HepG2 (cell line): Measurements from ENCODE around the gene MBD2. TPM values are rescaled to one million over a fixed set of nuclear protein-coding genes. Genes with fewer than 3 reads are reported as not detected.

ENCODE experiments used
- ATAC-seq: fragments of 200-7000 bp; cut with Tn5 transposase; 3 replicates; pipeline ENCODE4 v1.9.1; 2020; ENCODE audit warnings: mild to moderate bottlenecking, moderate library complexity
- BruUV-seq: library from RNA; stranded (reverse); fragments of 400-500 nt; replicated peaks from 2 replicates; lab custom pipeline; 2021; lab: Mats Ljungman, UMichigan
- CTCF ChIA-PET: fragments of 300-600 bp; formaldehyde crosslinking; extraction: SDS; loops from one replicate; lab custom pipeline; 2021; ENCODE audit warnings: low total read pairs, inconsistent platforms, low intra/inter-chr PET ratio; lab: Yijun Ruan, JAX
- POLR2A ChIA-PET: fragments of 350-600 bp; sonication (Branson Sonifier 250); formaldehyde crosslinking; loops from one replicate; lab custom pipeline; 2020; ENCODE audit warnings: antibody characterized with exemption, inconsistent platforms; lab: Yijun Ruan, JAX
- DNase-seq: peaks from one replicate; pipeline ENCODE4 v3.0.0-alpha.2; 2015; ENCODE audit warnings: low spot score
- FAIRE-seq: peaks from 3 replicates; lab custom pipeline; 2011; peaks lifted over from hg19 to GRCh38; lab: Jason Lieb, UNC
- H2AFZ ChIP-seq: one replicate; pipeline ENCODE4 v1.6.1; 2011; ENCODE audit warnings: low read length, inconsistent platforms
- H3K27ac ChIP-seq: fragments of 300-600 bp; 3 replicates; pipeline ENCODE4 v1.8.0; 2011; ENCODE audit warnings: mixed run types, mild to moderate bottlenecking, mixed read lengths, low read length, inconsistent platforms; ENCODE audit not compliant: insufficient read depth; ENCODE audit errors: extremely low read length
- H3K27me3 ChIP-seq, 2 experiments: fragments of 200-600 bp in 1 of 2; 2 replicates in 1 of 2; 3 replicates in 1 of 2; pipeline versions ENCODE4 v1.6.0 to v1.8.0; 2011; ENCODE audit warnings: low read length in 2 of 2, mild to moderate bottlenecking in 2 of 2, moderate library complexity in 2 of 2, inconsistent platforms in 1 of 2; ENCODE audit not compliant: insufficient read depth in 2 of 2, control insufficient read depth in 1 of 2
- H3K36me3 ChIP-seq, 2 experiments: fragments of 200-600 bp in 1 of 2; replicated peaks in 1 of 2; 2 replicates in 1 of 2; 3 replicates in 1 of 2; pipeline versions ENCODE4 v1.5.1 to v1.8.0; 2011; ENCODE audit warnings: low read length in 2 of 2, inconsistent platforms in 1 of 2; ENCODE audit not compliant: insufficient read depth in 2 of 2, control insufficient read depth in 1 of 2
- H3K4me1 ChIP-seq: 2 replicates; pipeline ENCODE4 v1.5.1; 2012; ENCODE audit warnings: low read length, inconsistent platforms; ENCODE audit not compliant: insufficient read depth
- H3K4me2 ChIP-seq: 2 replicates; pipeline ENCODE4 v1.6.0; 2011; ENCODE audit warnings: low read depth, low read length, inconsistent platforms
- H3K4me3 ChIP-seq, 3 experiments: fragments of 200-600 bp in 1 of 3; sonication (generic), shearing (Covaris generic) in 1 of 3; replicated peaks in 1 of 3; 2 replicates each; pipeline ENCODE4 v1.5.1; 2011 to 2016; ENCODE audit warnings: low read length in 3 of 3, inconsistent platforms in 2 of 3, low read depth in 2 of 3, mild to moderate bottlenecking in 2 of 3, control low read depth in 1 of 3, mixed read lengths in 1 of 3; ENCODE audit not compliant: insufficient read depth in 1 of 3
- H3K79me2 ChIP-seq: one replicate; pipeline ENCODE4 v1.6.1; 2011; ENCODE audit warnings: low read length, inconsistent platforms; ENCODE audit not compliant: insufficient read depth
- H3K9ac ChIP-seq: 2 replicates; pipeline ENCODE4 v1.6.0; 2011; ENCODE audit warnings: mild to moderate bottlenecking, low read depth, low read length, inconsistent platforms; ENCODE audit not compliant: insufficient read depth
- H3K9me3 ChIP-seq: 2 replicates; pipeline ENCODE4 v1.5.1; 2012; ENCODE audit warnings: mild to moderate bottlenecking, low read length
- H4K20me1 ChIP-seq: 2 replicates; pipeline ENCODE4 v1.6.0; 2011; ENCODE audit warnings: inconsistent platforms, mild to moderate bottlenecking, low read length, moderate library complexity; ENCODE audit not compliant: insufficient read depth
- AKAP8 ChIP-seq: sonication (generic); formaldehyde crosslinking; IDR thresholded peaks from 2 replicates; pipeline ENCODE4 v1.5.1; 2020; ENCODE audit warnings: mild to moderate bottlenecking, missing genetic modification reagents
- CREB1 ChIP-seq, 2 experiments: fragments of 450-650 bp in 1 of 2; IDR thresholded peaks; 2 replicates each; pipeline ENCODE4 v1.6.1; 2016 to 2017; ENCODE audit warnings: control low read depth in 1 of 2, mild to moderate bottlenecking in 1 of 2, missing compliant biosample characterization in 1 of 2, missing genetic modification characterization in 1 of 2
- FOXM1 ChIP-seq: sonication (generic); formaldehyde crosslinking; IDR thresholded peaks from 2 replicates; pipeline ENCODE4 v1.5.0; 2020; ENCODE audit warnings: missing genetic modification reagents
- FOXP1 ChIP-seq, 2 experiments: fragments of 450-650 bp in 1 of 2; IDR thresholded peaks; 2 replicates each; pipeline ENCODE4 v1.6.1; 2017 to 2018; ENCODE audit warnings: antibody characterized with exemption in 1 of 2
- HMGA1 ChIP-seq: sonication (generic); formaldehyde crosslinking; conservative IDR thresholded peaks from 2 replicates; pipeline ENCODE4 v1.4.0; 2020; ENCODE audit warnings: missing genetic modification reagents
- JUN ChIP-seq: sonication (generic); formaldehyde crosslinking; IDR thresholded peaks from 2 replicates; pipeline ENCODE4 v1.4.0; 2020; ENCODE audit warnings: mild to moderate bottlenecking, missing genetic modification reagents
- NR2C2 ChIP-seq: sonication (generic); formaldehyde crosslinking; IDR thresholded peaks from 2 replicates; pipeline ENCODE4 v1.4.0; 2020; ENCODE audit warnings: missing genetic modification reagents, mild to moderate bottlenecking, moderate library complexity, borderline replicate concordance
- TAF15 ChIP-seq: fragments of 200-400 bp; formaldehyde crosslinking; IDR thresholded peaks from one replicate; pipeline ENCODE4 v1.6.1; 2018; ENCODE audit warnings: mild to moderate bottlenecking, low read depth, low read length; ENCODE audit not compliant: poor library complexity, severe bottlenecking
- THYN1 ChIP-seq: sonication (generic); formaldehyde crosslinking; IDR thresholded peaks from 2 replicates; pipeline ENCODE4 v1.8.1; 2023; ENCODE audit warnings: low read depth, mild to moderate bottlenecking, moderate library complexity, missing genetic modification reagents, borderline replicate concordance
- TRIM24 ChIP-seq: sonication (generic); formaldehyde crosslinking; IDR thresholded peaks from 2 replicates; pipeline ENCODE4 v1.8.0; 2022; ENCODE audit warnings: mild to moderate bottlenecking, missing genetic modification reagents
- ZNF180 ChIP-seq: sonication (generic); formaldehyde crosslinking; IDR thresholded peaks from 2 replicates; pipeline ENCODE4 v1.4.0; 2020; ENCODE audit warnings: low read depth, missing genetic modification reagents, borderline replicate concordance
- ZZZ3 ChIP-seq: sonication (generic); formaldehyde crosslinking; IDR thresholded peaks from 2 replicates; pipeline ENCODE4 v1.4.0; 2020; ENCODE audit warnings: missing genetic modification reagents, mild to moderate bottlenecking, borderline replicate concordance
- WGBS: methylation state at CpG from one replicate; pipeline ENCODE4 v1.1.6; 2017; ENCODE audit warnings: low lambda C conversion rate; 5-methylcytosine and 5-hydroxymethylcytosine counted together
- in situ Hi-C: cut with HindIII; loops from 2 replicates; pipeline ENCODE4 v1.10.0; 2017; ENCODE audit warnings: low pct_unique_long_range_greater_than_20kb; ENCODE audit not compliant: extremely low pct_ligation_motif_present
- intact Hi-C: fragments of 100-400 bp; cut with micrococcal nuclease; formaldehyde crosslinking; loops from one replicate; pipeline ENCODE4 v1.10.0; 2022; ENCODE audit not compliant: unreplicated experiment
- polyA plus RNA-seq, 8 experiments: library from polyadenylated mRNA; depleted of rRNA in 3 of 8; stranded (reverse) in 7 of 8; unstranded in 1 of 8; fragments of >200 nt; fragmentation: Illumina TruSeq in 4 of 8; extraction: Trizol in 4 of 8; gene quantifications; 2 replicates each; pipeline versions ENCODE4 v1.2.1 to v1.2.3, GENCODE V29; 2011 to 2016; ENCODE audit warnings: low read depth in 4 of 8, missing spikeins in 1 of 8, mixed read lengths in 1 of 8; ENCODE audit not compliant: insufficient read depth in 1 of 8
- total RNA-seq, 5 experiments: library from RNA; depleted of rRNA; stranded (reverse); fragments of >200 nt; fragmentation: Illumina TruSeq; extraction: Trizol; gene quantifications; 2 replicates each; pipeline ENCODE4 v1.2.3, GENCODE V29; 2016; ENCODE audit warnings: low read depth in 1 of 5
- TF ChIP-seq, protein P1 (sequence below): sonication (generic); formaldehyde crosslinking; IDR thresholded peaks from 2 replicates; pipeline ENCODE4 v1.4.0; 2020; ENCODE audit warnings: missing genetic modification reagents
- TF ChIP-seq, protein P2 (sequence below): sonication (generic); formaldehyde crosslinking; IDR thresholded peaks from 2 replicates; pipeline ENCODE4 v1.8.0; 2022; ENCODE audit warnings: low read depth, missing genetic modification reagents
- TF ChIP-seq, protein P3 (sequence below), 2 experiments: sonication (generic) in 1 of 2; formaldehyde crosslinking in 1 of 2; IDR thresholded peaks; 2 replicates each; pipeline versions ENCODE4 v1.6.1 to v1.9.0; 2014 to 2022; ENCODE audit warnings: antibody characterized with exemption in 1 of 2, borderline replicate concordance in 1 of 2, inconsistent platforms in 1 of 2, low read depth in 1 of 2, missing genetic modification reagents in 1 of 2

The MBD2 gene
- total and polyA plus RNA-seq, 2 of the 13 experiments (the other 11 are each of a cell fraction or from before 2014, with no cell fraction given): 19.1 to 38.5 TPM

DNA sequence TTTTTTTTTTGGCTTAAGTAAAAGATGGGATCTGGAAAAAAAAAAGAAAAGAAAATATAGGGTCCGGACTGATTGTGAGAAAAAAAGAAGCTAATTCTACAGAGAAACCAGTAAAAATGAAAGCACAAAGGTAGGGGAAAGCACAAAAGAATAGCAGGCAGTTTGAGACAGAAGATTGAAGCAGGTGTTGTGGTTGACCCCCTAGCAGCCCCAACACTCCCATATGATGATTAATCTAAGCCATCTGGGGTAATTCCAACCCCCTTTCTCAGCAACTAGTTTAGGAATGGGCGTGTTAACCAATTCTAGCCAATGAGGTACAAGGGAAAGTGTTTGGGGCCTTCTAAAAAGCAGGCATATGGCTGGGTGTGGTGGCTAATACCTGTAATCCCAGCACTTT is 77.0 kb downstream of the MBD2 start:
- DNase-seq: no peak
- no peak overlapping the region for H3K4me2 ChIP-seq
- H3K9me3 ChIP-seq: 0 out of 2 replicates have a peak, but pooled peaks cover 4% of the 10 kb centered on the region
- no peaks in the 10 kb centered on the region for H3K27me3 ChIP-seq
- no peaks in the 10 kb centered on the region for H3K4me1 ChIP-seq
- ChIA-PET CTCF (no interaction called here), POLR2A (no interaction called here)
- no peak overlapping the region for H3K27ac ChIP-seq
- H3K36me3 ChIP-seq: no peaks in the 10 kb centered on the region
- intact Hi-C loops: no loop called here
- H2AFZ ChIP-seq: no peak overlapping the region
- H3K79me2 ChIP-seq: no peaks in the 10 kb centered on the region
- in situ Hi-C loops: no loop called here
- BruUV-seq: no TSS peak
- H3K9ac ChIP-seq: no peak overlapping the region
- ATAC-seq: no peak
- FAIRE-seq: no peak
- no peaks in the 10 kb centered on the region for H4K20me1 ChIP-seq
- H3K4me3 ChIP-seq: no peak overlapping the region
- 97% methylated on average over 2 of the region's 2 CpGs for WGBS
- TF ChIP-seq, protein P1, sequence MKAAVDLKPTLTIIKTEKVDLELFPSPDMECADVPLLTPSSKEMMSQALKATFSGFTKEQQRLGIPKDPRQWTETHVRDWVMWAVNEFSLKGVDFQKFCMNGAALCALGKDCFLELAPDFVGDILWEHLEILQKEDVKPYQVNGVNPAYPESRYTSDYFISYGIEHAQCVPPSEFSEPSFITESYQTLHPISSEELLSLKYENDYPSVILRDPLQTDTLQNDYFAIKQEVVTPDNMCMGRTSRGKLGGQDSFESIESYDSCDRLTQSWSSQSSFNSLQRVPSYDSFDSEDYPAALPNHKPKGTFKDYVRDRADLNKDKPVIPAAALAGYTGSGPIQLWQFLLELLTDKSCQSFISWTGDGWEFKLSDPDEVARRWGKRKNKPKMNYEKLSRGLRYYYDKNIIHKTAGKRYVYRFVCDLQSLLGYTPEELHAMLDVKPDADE (CRISPR knock-in tag): no peak
- TF ChIP-seq TRIM24 (CRISPR knock-in tag) (no peak), HMGA1 (no peak), NR2C2 (CRISPR knock-in tag) (no peak), FOXM1 (no peak), FOXP1 (IDR thresholded peaks at IDR 0.05) (no peak), FOXP1 (CRISPR knock-in tag; IDR thresholded peaks at IDR 0.05) (no peak), ZNF180 (no peak), AKAP8 (CRISPR knock-in tag) (no peak), JUN (CRISPR knock-in tag) (no peak), ZZZ3 (CRISPR knock-in tag) (no peak), CREB1 (IDR thresholded peaks at IDR 0.05) (no peak), CREB1 (CRISPR knock-in tag; IDR thresholded peaks at IDR 0.05) (no peak), TAF15 (no peak), THYN1 (no peak)
- TF ChIP-seq, protein P2, sequence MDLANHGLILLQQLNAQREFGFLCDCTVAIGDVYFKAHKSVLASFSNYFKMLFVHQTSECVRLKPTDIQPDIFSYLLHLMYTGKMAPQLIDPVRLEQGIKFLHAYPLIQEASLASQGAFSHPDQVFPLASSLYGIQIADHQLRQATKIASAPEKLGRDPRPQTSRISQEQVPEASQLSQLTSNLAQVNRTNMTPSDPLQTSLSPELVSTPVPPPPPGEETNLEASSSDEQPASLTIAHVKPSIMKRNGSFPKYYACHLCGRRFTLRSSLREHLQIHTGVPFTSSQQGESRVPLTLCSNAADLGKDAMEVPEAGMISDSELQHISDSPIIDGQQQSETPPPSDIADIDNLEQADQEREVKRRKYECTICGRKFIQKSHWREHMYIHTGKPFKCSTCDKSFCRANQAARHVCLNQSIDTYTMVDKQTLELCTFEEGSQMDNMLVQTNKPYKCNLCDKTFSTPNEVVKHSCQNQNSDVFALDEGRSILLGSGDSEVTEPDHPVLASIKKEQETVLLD (CRISPR knock-in tag): no peak
- TF ChIP-seq, protein P3, sequence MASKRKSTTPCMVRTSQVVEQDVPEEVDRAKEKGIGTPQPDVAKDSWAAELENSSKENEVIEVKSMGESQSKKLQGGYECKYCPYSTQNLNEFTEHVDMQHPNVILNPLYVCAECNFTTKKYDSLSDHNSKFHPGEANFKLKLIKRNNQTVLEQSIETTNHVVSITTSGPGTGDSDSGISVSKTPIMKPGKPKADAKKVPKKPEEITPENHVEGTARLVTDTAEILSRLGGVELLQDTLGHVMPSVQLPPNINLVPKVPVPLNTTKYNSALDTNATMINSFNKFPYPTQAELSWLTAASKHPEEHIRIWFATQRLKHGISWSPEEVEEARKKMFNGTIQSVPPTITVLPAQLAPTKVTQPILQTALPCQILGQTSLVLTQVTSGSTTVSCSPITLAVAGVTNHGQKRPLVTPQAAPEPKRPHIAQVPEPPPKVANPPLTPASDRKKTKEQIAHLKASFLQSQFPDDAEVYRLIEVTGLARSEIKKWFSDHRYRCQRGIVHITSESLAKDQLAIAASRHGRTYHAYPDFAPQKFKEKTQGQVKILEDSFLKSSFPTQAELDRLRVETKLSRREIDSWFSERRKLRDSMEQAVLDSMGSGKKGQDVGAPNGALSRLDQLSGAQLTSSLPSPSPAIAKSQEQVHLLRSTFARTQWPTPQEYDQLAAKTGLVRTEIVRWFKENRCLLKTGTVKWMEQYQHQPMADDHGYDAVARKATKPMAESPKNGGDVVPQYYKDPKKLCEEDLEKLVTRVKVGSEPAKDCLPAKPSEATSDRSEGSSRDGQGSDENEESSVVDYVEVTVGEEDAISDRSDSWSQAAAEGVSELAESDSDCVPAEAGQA (IDR thresholded peaks at IDR 0.05; ENCODE audit: low read depth): no peak
- TF ChIP-seq, protein P3 (CRISPR knock-in tag; IDR thresholded peaks at IDR 0.05; ENCODE audit: borderline replicate concordance): no peak
